HG03439 (cell line): ENCODE data around the gene CACNA2D3.

Source experiments
- ATAC-seq: cut with Tn5 transposase; IDR thresholded peaks from one replicate; pipeline ENCODE4 v1.9.1; 2021; ENCODE audit warnings: mild to moderate bottlenecking, moderate library complexity; ENCODE audit not compliant: unreplicated experiment

Gene CACNA2D3

DNA sequence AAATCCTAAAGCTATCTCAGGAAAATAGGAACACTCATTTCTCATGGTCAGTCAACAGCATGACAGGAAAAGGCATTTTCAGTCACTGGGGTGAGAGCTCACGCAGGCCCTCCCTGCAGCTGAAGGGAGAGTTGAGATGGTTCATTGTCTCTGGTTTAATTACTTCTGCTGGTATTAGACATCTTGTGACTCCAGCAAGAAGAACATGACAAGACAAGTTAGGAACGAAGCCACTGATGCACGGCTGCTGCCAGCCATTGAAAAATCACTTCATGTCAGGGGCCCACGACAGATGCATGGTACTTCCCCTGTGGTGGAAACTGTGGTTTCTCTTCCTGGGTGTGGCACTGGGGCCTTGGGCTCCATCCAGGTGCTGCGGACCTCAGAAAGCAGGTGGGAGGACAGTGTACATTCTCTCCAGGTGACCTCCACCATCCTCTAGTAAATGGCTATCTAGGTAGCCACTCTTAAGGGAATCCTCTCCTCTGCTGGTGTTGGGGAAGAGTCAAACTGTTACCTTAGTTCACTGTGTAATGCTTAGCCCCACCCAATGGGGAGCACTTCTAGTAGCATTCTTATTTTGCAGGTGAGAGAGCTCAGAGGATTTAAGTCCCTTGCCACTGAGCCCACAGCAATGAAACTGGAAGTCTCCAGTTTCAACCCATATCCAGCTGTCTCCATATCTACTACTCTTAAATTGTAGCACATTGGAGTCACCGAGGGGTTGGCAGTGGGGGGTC is 531.3 kb downstream of the CACNA2D3 start:
- no peak for ATAC-seq

DNA sequence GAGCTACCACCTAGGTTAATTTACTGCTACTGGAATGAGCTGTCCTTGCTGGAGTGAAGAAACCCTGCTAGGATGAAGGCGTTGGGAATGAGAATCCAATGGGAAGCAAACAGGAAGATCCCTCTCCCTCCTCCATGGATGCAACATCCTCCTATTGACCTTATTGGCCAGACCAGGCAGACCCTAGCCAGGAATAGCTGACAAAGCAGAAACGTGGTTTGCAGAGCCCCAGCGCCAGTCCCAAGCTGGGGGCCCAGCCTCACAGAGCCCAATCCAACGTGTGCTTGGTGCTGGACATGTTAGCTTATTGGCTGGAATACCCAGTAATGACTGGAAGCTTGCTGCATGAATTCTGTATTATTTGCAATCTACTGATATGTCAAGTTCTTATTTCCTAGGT is 532.4 kb downstream of the CACNA2D3 start:
- no peak for ATAC-seq

DNA sequence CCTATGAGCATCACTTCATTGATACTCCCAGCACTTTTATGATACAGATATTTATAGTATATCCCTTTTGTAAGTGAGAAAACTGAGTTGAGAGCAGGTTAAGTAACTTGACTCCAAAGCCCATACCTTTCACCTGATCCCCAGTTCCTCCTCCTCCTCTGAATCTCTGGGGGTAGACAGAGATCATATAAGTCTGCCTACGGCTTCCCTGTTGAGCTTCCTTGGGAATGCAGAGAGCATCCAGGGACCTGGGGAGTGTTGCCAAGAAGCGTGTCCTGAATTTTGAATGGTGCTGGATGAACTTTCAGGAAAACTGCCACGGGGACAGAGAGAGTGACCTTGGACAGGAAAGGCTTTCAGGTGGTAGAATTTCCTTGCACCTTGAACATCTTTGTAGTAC is 537.0 kb downstream of the CACNA2D3 start:
- no peak for ATAC-seq

DNA sequence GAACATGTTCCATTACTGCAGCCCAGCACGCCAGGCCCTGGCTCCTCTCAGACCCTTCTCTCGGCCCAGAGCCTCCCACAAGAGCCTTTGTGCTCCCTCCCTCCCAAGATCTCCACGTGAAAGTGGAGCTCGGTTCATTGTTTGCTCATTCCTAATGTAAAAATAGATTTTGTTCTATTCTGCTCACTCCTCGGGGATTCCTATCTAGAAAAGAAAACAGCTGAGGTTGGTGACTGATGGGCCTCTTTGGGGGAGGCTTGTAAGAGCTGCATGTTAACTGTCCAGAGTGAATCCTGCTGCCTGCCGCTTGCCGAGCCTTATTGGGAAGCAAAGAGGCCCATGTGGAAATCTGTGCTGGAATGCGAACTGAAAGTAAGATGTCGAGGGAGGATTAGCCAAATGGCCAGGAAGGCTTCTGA is 538.4 kb downstream of the CACNA2D3 start:
- ATAC-seq = no peak

DNA sequence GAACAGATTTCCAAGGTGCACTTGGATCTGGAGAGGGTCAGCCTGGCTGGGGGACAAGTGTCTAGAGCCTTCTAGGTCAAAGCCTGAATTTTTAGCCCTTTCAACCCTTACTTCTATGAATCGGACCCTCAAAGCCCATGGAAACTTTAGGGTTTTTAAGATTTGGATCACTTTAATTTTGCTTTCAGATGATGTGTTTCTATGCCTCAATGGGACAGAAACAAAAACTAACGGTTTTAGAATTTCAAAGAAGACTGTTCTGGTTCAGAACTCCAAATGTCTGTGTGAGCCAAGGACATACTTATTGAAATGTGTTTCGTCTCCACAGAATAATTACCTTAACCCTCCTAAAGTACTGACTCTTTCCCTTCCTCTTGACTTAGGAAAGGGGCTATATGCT is 538.8 kb downstream of the CACNA2D3 start:
- ATAC-seq = no peak

DNA sequence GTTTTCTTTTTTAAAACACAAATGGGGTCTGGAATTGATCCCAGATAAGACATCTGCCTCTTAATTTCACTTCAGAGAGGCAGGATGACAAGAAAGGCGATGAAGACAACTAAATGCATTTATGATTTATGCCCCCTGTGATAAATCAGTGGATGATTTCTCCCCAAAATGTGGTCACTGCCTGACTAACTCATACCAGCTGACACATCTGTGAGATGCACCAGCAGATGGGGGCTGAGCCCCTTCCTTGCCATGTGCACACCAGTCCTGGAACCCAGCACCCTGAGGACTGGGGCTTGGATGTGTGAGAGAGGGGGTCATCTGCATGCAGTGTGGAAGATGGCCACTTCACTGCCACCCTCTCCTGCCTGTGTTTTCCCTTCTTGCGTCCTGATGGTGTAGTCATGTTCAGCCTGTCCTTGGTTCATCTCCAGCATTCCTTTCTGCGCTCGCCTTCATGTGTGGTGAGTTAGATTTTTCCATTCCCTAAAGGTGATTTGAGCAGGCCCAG is 541.2 kb downstream of the CACNA2D3 start:
- no peak for ATAC-seq

DNA sequence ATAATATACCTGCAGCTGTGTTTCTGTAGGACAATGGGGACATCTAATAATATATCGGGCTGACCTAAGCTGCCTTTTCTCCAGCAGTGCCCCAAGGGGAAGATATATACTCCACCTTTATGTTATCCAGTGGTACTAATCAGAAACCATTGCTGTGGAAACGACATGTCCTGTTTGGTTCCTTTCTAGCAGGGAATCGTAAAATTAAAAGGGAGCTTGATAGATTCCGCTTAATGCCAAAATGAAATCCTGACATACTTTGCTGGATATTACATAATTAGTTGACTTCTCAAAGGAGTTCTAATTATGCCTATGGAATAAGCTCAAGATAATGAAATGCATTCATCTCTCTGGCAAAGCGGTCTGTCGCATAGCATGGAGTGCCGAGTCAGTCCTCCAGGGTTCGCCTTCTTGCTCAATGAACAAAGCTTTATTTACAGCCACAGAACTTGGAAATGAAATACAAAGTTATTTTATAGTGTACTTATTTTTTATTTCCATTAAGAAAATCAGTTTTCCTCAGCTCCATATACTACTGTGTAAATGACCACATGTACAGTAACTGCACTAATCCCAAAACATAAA is 542.8 kb downstream of the CACNA2D3 start:
- ATAC-seq = no peak

DNA sequence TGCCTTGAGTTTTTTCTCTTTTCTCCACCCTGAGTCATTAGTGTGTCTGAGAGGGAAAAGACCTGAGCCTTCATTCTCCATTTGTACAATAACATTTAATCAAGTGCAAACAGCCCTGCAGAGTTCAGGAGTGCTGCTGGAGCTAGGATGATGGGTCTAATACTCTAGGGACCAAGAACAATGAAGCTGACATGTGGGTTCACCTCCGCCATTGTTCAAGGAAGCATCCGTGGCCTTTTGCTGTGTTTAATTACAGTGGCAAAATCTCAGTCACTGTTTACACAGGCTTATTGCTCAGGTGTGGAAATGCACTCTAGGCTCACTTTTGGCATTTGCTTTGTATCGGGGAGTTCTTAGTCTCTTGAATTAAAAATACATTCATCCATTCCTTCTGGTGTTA is 545.9 kb downstream of the CACNA2D3 start:
- ATAC-seq = no peak

DNA sequence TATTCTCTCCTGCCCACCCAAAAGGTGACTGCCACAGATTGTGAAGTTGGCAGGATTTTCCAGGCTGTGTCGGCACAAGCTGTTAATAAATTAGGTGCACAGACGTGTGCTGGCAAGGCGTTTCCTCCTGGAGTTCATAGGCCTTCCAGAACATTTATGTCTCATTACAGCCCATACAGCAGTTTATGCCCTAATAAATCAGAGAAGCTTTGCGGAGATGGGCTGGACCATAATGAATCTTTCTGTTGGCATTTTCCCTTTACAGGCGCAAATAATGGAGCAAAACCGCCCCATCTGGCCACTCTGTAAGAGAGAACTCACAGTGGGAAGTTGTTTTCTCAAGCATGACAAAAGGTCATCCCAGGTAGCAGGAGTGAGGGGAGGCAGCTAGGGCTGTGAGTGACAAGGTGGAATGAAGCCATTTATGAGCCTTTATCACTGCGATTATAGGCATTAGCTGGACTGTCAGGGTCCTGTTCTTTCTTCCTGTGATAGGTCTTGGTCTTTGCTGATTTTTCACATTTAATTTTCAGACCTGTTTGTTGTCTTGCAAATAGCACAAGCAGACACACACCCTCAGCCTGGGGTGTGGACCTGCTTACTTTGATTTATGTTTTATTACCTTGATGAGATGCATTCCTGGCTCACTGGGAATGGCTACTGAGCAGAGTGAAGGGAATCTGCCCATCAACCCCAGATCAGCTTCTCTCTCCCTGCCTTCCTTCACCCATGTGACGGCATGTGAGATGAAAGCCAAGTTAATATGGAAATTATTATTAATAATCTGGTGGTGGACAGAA is 548.0 kb downstream of the CACNA2D3 start:
- ATAC-seq = no peak

DNA sequence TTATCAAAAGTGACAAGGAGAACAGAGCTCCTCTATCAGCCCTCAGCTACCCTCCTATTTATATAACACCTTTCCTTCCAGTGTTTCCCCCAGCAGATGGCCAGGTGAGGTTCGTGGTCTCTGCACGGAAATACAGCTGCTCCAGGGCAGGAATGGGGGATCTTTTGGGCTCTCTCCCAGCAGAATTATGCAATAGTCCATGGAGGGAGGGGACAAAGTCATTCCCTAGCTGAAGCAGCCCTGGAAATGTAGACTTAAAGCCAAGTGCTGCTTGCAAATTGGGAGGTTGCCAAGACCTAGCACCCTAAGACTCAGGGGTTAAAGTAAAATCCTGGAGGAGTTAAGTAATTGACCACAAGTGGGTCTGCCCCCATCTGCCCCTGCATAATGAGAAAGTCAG is 549.2 kb downstream of the CACNA2D3 start:
- no peak for ATAC-seq

DNA sequence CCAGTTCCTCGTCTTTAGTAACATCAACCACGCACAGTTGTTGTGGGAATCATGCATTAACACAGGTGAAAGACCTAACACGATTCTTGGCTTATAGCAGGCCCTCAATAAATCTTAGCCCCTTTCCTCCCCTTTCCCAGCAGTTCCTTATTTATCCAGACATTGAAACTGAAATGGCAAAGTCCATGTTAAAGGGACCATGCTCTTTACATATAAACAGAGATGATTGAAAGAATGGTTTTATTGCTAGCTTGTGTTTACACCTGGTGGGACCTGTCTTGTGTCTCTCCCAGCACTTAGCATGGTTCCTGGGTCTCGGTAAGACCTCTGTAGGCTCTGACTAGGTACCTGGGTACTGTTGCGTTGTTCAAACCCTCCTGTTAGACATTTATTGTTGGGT is 553.7 kb downstream of the CACNA2D3 start:
- no peak for ATAC-seq

DNA sequence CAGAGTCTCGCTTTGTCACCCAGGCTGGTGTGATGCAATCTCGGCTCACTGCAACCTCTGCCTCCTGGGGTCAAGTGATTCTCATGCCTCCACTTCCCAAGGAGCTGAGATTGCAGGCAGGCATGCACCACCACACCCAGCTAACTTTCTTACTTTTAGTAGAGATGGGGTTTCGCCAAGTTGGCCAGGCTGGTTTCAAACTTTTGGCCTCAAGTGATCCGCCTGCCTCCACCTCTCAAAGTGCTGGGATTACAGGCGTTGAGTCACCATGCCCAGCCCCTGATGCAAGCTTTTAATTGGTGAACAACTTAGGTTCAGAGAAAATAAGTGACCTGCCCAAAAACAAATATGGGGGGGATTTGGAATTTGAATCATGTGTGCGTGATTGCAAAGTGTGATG is 559.4 kb downstream of the CACNA2D3 start:
- ATAC-seq = no peak

DNA sequence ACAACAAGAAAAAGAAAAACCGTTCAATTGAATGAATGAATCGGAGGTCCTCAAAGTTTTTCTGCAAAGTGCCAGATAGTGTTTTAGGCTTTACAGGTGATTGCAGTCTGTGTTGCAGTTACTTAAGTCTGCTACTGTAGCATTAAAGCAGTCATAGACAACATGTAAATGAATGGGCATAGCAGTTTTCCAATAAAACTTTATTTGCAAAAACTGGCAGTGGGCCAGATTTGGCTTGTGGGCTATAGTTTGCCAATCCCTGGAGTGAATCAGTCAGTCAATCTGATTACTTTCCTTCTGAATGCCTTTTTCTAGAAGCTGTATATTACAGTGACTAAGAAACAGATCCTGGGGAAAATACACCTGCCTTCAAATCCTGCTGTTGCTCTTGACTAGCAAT is 562.9 kb downstream of the CACNA2D3 start:
- no peak for ATAC-seq

DNA sequence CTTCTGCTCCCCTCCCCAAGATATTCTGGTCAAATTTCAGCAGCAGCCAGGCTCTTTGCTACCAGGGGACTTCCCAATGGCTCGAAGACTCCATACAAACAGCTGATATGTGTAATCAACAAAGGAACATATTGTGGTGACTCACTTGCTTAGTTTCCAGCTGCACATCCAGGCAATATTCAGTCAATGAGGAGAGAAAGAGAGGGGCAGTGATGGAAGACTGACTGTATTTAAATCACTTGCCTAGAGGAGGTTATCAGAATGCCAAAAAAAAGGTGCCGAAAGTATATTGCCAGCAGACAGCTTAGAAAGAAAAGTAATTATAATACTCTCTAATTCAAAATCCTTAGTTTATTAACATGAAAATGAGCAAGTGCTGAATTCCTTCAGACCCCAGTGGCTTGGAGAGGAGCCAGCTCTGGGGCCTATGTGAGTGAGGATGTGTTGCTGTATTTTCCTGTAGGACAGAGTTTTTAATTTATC is 569.0 kb downstream of the CACNA2D3 start:
- no peak for ATAC-seq

DNA sequence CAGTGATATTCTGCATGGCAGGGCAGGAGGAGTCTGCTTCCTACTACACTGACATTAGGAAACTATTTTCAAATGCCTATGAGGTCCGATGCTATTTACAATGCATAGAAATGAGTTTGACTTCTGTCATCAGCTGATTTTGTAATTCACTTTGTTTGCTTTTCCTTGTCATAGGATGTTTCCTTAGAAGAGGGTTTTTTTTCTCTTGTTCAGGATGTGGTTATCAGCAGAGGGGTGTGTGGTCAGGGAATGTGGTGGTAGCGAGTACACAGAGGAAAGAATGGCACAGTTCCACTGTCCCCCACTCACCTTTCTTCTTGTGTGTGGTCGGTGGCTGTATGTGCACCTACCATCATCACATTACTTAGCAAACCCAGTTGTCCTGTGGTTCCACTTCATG is 574.0 kb downstream of the CACNA2D3 start:
- no peak for ATAC-seq

DNA sequence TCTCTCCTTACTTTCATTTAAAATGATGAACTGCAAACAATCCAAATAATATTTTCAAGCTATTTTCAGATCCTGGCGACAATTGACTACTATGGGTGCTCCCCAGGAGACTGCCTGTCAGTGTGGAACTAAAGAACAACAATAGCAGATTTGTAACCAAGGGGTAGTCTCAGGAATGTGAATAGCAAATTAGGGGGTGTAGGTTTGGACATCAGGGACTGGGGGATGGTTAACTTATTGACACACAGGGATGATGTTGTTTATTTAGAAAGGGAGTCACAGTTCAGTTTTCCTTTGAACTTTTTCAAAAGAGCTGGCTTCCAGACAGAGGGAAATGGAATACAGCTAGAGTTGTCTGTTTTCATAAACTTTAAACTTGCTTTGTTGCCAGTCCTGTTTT is 575.7 kb downstream of the CACNA2D3 start:
- no peak for ATAC-seq

DNA sequence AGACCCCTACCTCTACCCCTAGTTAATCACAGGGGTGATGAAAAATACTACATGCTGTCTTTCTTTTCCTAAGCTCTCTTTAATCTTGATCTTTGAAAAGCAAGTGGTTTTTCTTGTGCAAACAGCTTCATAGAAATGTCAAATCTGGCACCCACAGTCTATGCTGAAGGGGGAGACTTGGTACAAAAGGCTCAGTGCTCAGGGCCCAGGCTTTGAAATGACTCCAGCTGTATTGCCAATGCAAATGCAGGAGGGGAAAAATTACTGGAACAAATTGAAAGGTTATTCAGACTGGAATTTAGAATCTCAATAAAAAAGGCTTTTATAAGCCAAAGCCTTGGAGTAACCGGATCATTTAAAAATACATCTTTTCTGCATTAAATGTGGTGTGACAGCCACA is 581.6 kb downstream of the CACNA2D3 start:
- no peak for ATAC-seq

DNA sequence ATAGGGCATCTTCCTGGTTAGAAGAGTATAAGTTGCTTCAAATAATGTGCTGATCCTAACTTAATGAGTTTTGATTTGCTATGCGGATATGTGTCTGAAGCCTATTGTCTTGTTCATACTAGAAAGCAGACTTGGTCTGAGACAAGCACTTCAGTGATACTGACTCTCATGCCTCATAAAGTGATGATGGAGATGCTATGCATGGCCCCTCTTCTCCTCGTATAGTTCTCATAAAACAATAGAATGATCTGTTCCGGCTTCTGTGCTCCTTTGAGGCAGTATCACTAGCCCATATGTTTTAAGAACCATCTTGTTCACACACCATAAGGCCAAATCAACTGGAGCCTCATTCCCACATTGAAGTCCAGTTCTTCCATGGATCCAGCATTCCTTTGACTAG is 583.4 kb downstream of the CACNA2D3 start:
- ATAC-seq = no peak

DNA sequence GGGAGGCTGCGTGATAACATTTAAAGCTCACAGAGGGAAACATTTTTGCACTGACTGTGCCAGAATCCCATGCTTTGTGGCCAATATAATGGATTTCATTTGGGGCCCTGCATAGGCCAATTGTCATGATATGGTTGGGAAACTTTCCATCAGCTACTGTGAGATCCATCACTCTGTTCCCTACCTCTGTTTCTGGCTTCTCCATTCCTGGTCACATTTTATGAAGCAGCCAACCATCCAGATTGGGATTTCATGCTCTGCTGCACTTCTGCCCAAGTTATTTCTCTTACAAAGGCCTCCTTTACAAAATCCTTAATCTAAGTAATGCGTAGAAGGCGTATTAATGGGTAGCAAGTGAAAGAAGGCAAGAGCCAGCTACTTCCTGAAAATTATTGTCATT is 584.4 kb downstream of the CACNA2D3 start:
- ATAC-seq = no peak

DNA sequence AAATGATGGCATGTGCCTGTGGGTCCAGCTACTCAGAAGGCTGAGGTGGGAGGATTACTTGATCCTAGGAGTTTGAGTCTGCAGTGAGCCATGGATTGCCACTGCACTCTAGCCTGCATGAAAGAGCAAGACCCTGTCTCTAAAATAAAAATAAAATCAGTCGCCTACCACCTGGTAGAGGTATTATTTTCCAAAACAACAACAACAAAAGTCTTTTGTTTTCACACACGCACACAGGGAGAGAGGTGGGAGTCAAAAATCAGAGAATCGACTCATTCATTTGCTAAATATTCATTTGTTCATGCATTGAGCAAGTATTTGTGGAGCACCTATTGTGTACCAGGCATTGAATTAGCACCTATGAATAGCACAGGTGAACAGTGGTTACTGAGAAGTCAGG is 587.4 kb downstream of the CACNA2D3 start:
- ATAC-seq = no peak

DNA sequence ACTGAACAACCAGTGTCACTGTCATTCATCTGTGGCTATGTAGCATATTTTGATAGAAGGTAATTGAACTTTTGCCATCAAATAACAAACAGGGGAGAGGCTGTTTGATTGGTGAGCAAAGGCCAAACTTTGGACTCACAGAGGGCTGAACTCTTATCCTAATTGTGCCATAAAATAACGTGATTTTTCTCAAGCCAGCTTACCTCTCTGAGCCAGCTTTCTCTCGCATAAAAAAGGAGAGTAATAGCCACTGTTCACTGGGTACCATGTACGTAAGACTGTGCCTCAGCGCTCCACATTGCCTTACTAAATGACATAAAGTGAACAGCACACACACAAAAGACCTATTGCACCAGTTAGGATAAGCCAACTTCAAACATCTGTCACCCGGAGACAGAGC is 588.6 kb downstream of the CACNA2D3 start:
- ATAC-seq = no peak

DNA sequence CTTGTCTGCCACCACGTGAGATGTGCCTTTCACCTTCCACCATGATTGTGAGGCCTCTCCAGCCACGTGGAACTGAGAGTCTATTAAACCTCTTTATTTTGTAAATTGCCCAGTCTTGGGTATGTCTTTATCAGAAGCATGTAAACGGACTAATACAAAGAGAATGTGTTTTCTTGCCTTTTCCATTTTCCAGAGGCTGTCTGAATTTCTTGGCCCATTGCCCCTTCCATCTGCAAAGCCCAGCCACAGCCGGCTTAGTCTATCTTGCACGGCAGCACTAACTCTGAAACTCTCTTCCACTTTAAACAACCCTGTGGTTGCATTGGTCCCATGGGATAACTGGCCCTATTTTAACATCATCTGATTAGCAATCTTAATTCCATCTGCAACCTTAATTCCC is 590.2 kb downstream of the CACNA2D3 start:
- ATAC-seq = no peak
